Fibroblast of pulmonary artery (primary cell): Measurements from ENCODE around the gene TMEM238.
A peak's percentile ranks its signal among the peaks of the same experiment; 100 is the strongest.

Experiments
- DNase-seq: peaks from one replicate; pipeline ENCODE4 v3.0.0-alpha.2; 2010; ENCODE audit warnings: low read depth
- H3K4me3 ChIP-seq: replicated peaks from 2 replicates; pipeline ENCODE4 v1.5.1; 2011; ENCODE audit warnings: low read depth, mild to moderate bottlenecking, control low read depth, low read length, moderate library complexity
- CTCF ChIP-seq: IDR thresholded peaks from 2 replicates; pipeline ENCODE4 v1.5.1; 2011; ENCODE audit warnings: mild to moderate bottlenecking, control low read depth, low read length, inconsistent platforms; ENCODE audit errors: missing control alignments

The TMEM238 gene

GRCh38 chr19:55360902-55361301, 23.2 kb downstream of the TMEM238 start:
- no peak overlapping the region for H3K4me3 ChIP-seq
- TF ChIP-seq CTCF = no peak
- DNase-seq = no peak

- no peak for TF ChIP-seq CTCF
- no peak overlapping the region for H3K4me3 ChIP-seq
- DNase-seq = no peak
Measured at GRCh38 chr19:55358943-55359908, 24.9 kb downstream of the TMEM238 start.

GRCh38 chr19:55358493-55358892, 25.6 kb downstream of the TMEM238 start:
- no peak for DNase-seq
- no peak for TF ChIP-seq CTCF
- H3K4me3 ChIP-seq = no peak overlapping the region

GRCh38 chr19:55355213-55355821, 28.8 kb downstream of the TMEM238 start:
- no peak for DNase-seq
- no peak for TF ChIP-seq CTCF
- no peak overlapping the region for H3K4me3 ChIP-seq

- H3K4me3 ChIP-seq = peak within 1 kb of the TSS; percentile 51
- TF ChIP-seq CTCF = no peak
- DNase-seq = no peak
Measured at GRCh38 chr19:55354698-55355212, 29.3 kb downstream of the TMEM238 start, which contains the start of gene COX6B2. Gene COX6B2, minus strand, starts transcription at chr19:55354719. Its CDS starts 198 bp downstream, at chr19:55354521.

GRCh38 chr19:55353803-55354697, 30.0 kb downstream of the TMEM238 start:
- TF ChIP-seq CTCF = no peak
- peak overlapping the region; percentile 51 for H3K4me3 ChIP-seq
- DNase-seq = peak; percentile 41
